Suprapubic skin (tissue), 4 donors: ENCODE results near the gene IL3. TPM values are rescaled to one million over a fixed set of nuclear protein-coding genes. Genes with fewer than 3 reads are reported as not detected.

ENCODE experiments used
- DNase-seq, 2 donors: peaks; one replicate each; pipeline ENCODE4 v3.0.0-alpha.2; 2019; ENCODE audit warnings: low spot score in 2 of 2
- H3K27ac ChIP-seq: fragments of 200-600 bp; sonication (generic); one replicate; pipeline ENCODE4 v1.5.1; 2019
- H3K27me3 ChIP-seq: fragments of 200-600 bp; sonication (generic); one replicate; pipeline ENCODE4 v1.5.1; 2019
- H3K36me3 ChIP-seq: fragments of 200-600 bp; sonication (generic); one replicate; pipeline ENCODE4 v1.5.1; 2019
- H3K4me1 ChIP-seq: fragments of 200-600 bp; sonication (generic); one replicate; pipeline ENCODE4 v1.5.1; 2019
- H3K4me3 ChIP-seq: fragments of 200-600 bp; sonication (generic); one replicate; pipeline ENCODE4 v1.5.1; 2019; ENCODE audit warnings: mild to moderate bottlenecking
- H3K9me3 ChIP-seq: fragments of 200-600 bp; sonication (generic); one replicate; pipeline ENCODE4 v1.5.1; 2019
- EP300 ChIP-seq: sonication (generic); formaldehyde crosslinking; IDR thresholded peaks from one replicate; pipeline ENCODE4 v1.6.1; 2017; ENCODE audit warnings: antibody characterized with exemption
- POLR2A ChIP-seq, 2 donors: fragments of 450-650 bp; IDR thresholded peaks; one replicate each; pipeline ENCODE4 v1.6.1; 2017; ENCODE audit warnings: antibody characterized with exemption in 2 of 2, mild to moderate bottlenecking in 2 of 2, moderate library complexity in 2 of 2
- POLR2AphosphoS5 ChIP-seq, 3 donors: sonication (generic); formaldehyde crosslinking; IDR thresholded peaks; one replicate each; pipeline ENCODE4 v1.6.1; 2017; ENCODE audit warnings: antibody characterized with exemption in 3 of 3
- WGBS: methylation state at CpG from one replicate; pipeline ENCODE4 v1.1.5; 2018; 5-methylcytosine and 5-hydroxymethylcytosine counted together
- total RNA-seq, 4 donors: library from RNA; depleted of rRNA; stranded (reverse); fragments of >200 nt; gene quantifications; one replicate each; pipeline ENCODE4 v1.1.0, GENCODE V29; 2016
- TF ChIP-seq, protein P1 (sequence below), 2 donors: fragments of 200-600 bp in 1 of 2; fragments of 450-650 bp in 1 of 2; sonication (generic) in 1 of 2; IDR thresholded peaks; one replicate each; pipeline ENCODE4 v1.5.1; 2016 to 2019; ENCODE audit warnings: antibody characterized with exemption in 2 of 2, mild to moderate bottlenecking in 1 of 2, moderate library complexity in 1 of 2

The IL3 gene
- total RNA-seq, 4 donors from 2014 or later: not detected

DNA sequence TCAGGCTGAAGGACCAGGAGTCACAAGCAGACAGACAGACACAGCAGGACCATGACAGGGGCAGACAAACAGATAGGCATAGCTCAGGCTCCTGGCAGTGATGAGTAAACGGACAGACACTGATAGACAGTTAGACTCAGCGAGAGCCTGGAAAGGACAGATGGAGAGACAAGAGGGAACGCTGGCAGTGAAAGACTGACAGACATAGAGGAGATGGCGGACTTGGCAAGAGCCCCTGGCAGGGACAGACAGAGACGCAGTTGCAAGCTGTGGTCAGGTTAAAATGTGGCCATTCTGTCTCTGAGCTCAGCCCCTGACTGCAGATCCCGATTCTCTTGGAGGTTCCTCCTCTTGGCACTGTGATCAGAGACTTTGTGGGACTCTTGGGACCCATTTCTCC lies 26.7 kb downstream of the IL3 start:
- H3K4me3 ChIP-seq: no peak overlapping the region
- H3K27ac ChIP-seq: no peak overlapping the region
- no peaks in the 10 kb centered on the region for H3K27me3 ChIP-seq
- no peaks in the 10 kb centered on the region for H3K9me3 ChIP-seq
- no peaks in the 10 kb centered on the region for H3K36me3 ChIP-seq
- peaks cover 10% of the 10 kb centered on the region for H3K4me1 ChIP-seq
- TF ChIP-seq POLR2AphosphoS5 (IDR thresholded peaks at IDR 0.05) (no peak), POLR2A (IDR thresholded peaks at IDR 0.05) (no peak), EP300 (no peak)
- TF ChIP-seq, protein P1, sequence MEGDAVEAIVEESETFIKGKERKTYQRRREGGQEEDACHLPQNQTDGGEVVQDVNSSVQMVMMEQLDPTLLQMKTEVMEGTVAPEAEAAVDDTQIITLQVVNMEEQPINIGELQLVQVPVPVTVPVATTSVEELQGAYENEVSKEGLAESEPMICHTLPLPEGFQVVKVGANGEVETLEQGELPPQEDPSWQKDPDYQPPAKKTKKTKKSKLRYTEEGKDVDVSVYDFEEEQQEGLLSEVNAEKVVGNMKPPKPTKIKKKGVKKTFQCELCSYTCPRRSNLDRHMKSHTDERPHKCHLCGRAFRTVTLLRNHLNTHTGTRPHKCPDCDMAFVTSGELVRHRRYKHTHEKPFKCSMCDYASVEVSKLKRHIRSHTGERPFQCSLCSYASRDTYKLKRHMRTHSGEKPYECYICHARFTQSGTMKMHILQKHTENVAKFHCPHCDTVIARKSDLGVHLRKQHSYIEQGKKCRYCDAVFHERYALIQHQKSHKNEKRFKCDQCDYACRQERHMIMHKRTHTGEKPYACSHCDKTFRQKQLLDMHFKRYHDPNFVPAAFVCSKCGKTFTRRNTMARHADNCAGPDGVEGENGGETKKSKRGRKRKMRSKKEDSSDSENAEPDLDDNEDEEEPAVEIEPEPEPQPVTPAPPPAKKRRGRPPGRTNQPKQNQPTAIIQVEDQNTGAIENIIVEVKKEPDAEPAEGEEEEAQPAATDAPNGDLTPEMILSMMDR (IDR thresholded peaks at IDR 0.05): no peak
- peak in 1 of 2 donors; percentile 11 for DNase-seq
- WGBS: 85% methylated on average over 6 of the region's 6 CpGs

DNA sequence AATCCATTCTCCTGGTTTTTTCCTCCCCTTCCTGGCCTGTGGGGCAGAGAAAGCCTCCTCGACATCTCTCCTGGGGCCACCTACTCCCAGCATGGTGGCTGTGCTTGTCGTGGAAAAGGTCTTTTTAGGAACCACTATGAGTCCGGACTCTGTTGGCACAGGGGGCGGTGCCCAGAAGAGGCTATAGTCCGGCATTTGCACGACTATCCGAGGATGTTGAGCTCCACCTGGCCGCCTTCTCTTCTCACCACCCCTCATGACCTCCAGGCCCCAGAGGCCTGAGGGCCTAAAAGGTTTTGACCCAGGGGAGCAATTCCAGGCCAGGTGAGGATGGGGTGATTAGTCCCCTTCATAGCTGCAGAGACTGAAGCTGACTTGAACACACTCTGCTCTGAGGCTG lies 27.2 kb downstream of the IL3 start:
- 99% methylated on average over 8 of the region's 8 CpGs for WGBS
- Histone ChIP-seq H3K9me3 (no peaks in the 10 kb centered on the region), H3K4me3 (no peak overlapping the region), H3K27ac (no peak overlapping the region), H3K36me3 (no peaks in the 10 kb centered on the region), H3K4me1 (peaks cover 10% of the 10 kb centered on the region), H3K27me3 (no peaks in the 10 kb centered on the region)
- no peak for DNase-seq
- TF ChIP-seq POLR2A (IDR thresholded peaks at IDR 0.05) (no peak), POLR2AphosphoS5 (IDR thresholded peaks at IDR 0.05) (no peak), EP300 (no peak)
- TF ChIP-seq, protein P1 (IDR thresholded peaks at IDR 0.05): no peak

DNA sequence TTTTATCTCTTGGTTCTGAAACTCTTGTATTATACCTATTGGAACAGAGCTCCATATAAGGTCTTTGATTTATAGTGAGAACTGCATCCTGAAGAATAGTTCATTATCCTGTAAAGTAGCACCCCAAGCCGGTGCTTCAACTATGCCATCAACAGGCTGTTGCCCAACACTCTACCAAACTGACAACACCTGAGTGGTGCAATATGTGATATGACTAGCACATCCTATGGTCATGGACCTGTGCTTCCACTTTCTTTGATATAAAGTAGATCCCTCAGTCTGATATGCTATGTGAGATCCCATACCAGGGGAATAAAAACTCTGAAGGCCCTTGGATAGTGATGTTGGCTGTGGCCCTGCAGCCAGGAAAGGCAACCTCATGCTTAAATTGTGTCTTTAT lies 28.9 kb downstream of the IL3 start:
- H3K36me3 ChIP-seq: no peaks in the 10 kb centered on the region
- peaks cover 10% of the 10 kb centered on the region for H3K4me1 ChIP-seq
- no peaks in the 10 kb centered on the region for H3K9me3 ChIP-seq
- no peak for DNase-seq
- no peak for TF ChIP-seq POLR2AphosphoS5 (IDR thresholded peaks at IDR 0.05)
- TF ChIP-seq, protein P1 (IDR thresholded peaks at IDR 0.05): no peak
- TF ChIP-seq POLR2A (IDR thresholded peaks at IDR 0.05): no peak
- no peak for TF ChIP-seq EP300
- H3K27me3 ChIP-seq: no peaks in the 10 kb centered on the region
- H3K27ac ChIP-seq: no peak overlapping the region
- no peak overlapping the region for H3K4me3 ChIP-seq
- WGBS: 92% methylated on average over 1 of the region's 1 CpG

DNA sequence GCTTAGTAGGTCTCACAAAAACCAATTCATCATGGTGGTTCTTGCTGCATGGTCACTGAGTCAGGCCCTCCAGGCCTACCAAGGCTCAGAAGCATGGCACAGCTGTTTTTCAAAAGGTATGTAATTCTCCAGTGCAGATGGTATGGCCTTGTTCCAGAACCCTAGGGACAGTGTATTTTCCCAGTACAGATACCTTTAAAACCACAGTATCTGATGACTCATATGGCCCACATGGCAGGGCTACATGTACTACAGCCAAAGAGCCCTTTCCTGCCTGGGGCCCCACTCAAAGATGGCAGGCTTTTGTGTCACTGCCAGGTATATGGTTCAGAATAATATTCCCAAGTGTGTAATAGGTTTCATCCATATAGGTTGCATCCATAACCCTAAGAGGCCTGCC lies 29.7 kb downstream of the IL3 start:
- H3K27me3 ChIP-seq: no peaks in the 10 kb centered on the region
- H3K36me3 ChIP-seq: no peaks in the 10 kb centered on the region
- no peak for DNase-seq
- H3K4me3 ChIP-seq: no peak overlapping the region
- H3K9me3 ChIP-seq: no peaks in the 10 kb centered on the region
- peaks cover 10% of the 10 kb centered on the region for H3K4me1 ChIP-seq
- no peak overlapping the region for H3K27ac ChIP-seq
- TF ChIP-seq EP300 (no peak), POLR2A (IDR thresholded peaks at IDR 0.05) (no peak), POLR2AphosphoS5 (IDR thresholded peaks at IDR 0.05) (no peak)
- TF ChIP-seq, protein P1 (IDR thresholded peaks at IDR 0.05): no peak

DNA sequence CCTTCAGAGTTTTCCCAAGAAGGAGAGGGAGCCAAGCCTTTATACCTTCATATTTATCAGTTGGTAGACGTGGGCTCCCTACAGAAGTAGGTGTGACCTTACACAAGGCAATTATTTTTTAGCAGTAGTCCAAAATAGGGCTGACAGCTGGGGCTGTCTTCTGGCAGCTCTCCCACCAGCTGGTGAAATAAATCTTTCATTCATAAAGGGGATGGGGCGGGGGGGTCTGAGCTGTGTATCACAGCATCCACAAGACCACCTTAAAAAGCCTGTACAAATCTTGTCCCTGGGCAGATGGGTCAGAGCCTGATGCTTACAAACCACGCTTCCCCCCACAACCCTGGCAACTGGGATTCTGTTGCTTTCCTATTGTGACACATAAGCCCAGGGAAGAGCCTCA lies 32.8 kb downstream of the IL3 start:
- 79% methylated on average over 3 of the region's 3 CpGs for WGBS
- H3K27ac ChIP-seq: no peak overlapping the region
- no peaks in the 10 kb centered on the region for H3K27me3 ChIP-seq
- no peak overlapping the region for H3K4me3 ChIP-seq
- no peaks in the 10 kb centered on the region for H3K9me3 ChIP-seq
- no peaks in the 10 kb centered on the region for H3K36me3 ChIP-seq
- H3K4me1 ChIP-seq: no peaks in the 10 kb centered on the region
- TF ChIP-seq, protein P1 (IDR thresholded peaks at IDR 0.05): no peak
- TF ChIP-seq POLR2AphosphoS5 (IDR thresholded peaks at IDR 0.05) (no peak), POLR2A (IDR thresholded peaks at IDR 0.05) (no peak), EP300 (no peak)
- DNase-seq: no peak
